Breast epithelium (tissue), 3 donors: ENCODE measurements around the gene SOCS7.

Source experiments
- CTCF ChIP-seq, 3 donors: fragments of 450-650 bp; IDR thresholded peaks; one replicate each; pipeline ENCODE4 v1.5.1; 2016 to 2017; ENCODE audit warnings: antibody characterized with exemption in 3 of 3, mild to moderate bottlenecking in 3 of 3, moderate library complexity in 3 of 3
- POLR2A ChIP-seq: fragments of 450-650 bp; IDR thresholded peaks from one replicate; pipeline ENCODE4 v1.6.1; 2016; ENCODE audit warnings: antibody characterized with exemption, mild to moderate bottlenecking, moderate library complexity

DNA sequence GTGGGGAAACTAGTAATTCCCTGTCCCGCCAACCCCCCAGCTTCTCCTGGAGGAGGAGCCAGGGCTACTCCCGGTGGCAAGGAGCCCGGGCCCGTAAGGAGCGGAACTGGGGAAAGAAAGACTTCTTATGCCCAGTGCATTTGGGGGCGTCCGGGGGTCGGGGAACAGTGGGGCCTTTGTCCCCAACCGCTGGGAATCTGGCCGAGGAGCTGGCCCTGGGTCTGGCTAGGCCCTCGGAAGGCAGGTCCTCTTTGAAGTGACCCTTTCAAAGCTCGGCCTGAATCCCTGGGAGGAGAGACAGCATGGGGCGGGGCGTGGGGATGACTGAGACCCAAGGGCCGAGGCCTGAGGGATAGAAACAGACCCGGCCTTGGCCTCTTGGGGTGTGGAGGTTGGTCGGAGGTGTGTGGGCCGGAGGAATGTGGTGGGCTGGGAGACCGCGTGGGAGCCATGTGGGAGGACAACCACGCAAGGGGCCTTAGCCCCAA lies 82.6 kb downstream of the SOCS7 start:
- no peak for TF ChIP-seq CTCF (IDR thresholded peaks at IDR 0.05)
- no peak for TF ChIP-seq POLR2A
